Measurements from ENCODE around the gene ATP13A3. TPM values are rescaled to one million over a fixed set of nuclear protein-coding genes. Genes with fewer than 3 reads are reported as not detected.

ATP13A3 gene
- total RNA-seq, 1 donor from 2014 or later, result 171 TPM

DNA sequence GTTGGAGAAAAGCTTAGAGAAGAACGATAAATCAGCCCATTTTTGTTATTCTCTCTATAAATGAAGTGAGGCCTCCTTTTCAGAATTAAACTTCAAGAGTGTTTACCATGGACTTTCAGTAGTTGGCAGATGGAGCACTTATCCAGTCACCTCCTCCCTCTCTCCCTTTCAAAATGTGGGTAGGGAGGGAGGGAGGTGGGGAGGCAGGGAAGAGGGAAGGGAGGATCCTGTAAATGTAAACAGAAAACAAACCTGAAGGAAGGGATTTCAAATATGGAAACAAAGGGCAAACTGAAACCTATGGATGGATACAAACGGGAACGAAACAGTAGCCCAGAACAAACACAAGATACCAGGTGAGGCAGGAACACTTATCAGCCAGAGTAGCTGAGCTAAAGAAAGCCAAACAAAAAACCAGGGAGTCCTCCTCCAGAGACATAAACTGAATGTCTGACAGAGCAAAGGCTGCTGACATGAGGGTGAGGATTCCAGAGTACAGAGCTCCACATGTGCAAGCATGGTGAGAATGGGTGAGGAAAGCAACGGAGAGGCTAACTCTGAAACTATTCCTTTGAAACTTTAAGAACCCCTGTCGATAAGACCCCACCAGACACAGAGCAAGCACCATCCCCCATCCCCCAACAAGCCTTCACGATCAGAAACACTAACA, 46.8 kb downstream of the ATP13A3 start:
- TF ChIP-seq, protein P1, sequence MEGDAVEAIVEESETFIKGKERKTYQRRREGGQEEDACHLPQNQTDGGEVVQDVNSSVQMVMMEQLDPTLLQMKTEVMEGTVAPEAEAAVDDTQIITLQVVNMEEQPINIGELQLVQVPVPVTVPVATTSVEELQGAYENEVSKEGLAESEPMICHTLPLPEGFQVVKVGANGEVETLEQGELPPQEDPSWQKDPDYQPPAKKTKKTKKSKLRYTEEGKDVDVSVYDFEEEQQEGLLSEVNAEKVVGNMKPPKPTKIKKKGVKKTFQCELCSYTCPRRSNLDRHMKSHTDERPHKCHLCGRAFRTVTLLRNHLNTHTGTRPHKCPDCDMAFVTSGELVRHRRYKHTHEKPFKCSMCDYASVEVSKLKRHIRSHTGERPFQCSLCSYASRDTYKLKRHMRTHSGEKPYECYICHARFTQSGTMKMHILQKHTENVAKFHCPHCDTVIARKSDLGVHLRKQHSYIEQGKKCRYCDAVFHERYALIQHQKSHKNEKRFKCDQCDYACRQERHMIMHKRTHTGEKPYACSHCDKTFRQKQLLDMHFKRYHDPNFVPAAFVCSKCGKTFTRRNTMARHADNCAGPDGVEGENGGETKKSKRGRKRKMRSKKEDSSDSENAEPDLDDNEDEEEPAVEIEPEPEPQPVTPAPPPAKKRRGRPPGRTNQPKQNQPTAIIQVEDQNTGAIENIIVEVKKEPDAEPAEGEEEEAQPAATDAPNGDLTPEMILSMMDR (IDR thresholded peaks at IDR 0.05; ENCODE audit: insufficient read depth, low read length, severe bottlenecking), result no peak
- DNase-seq (ENCODE audit: low read depth) (no peak), FAIRE-seq (peak; percentile 55)
- Histone ChIP-seq H3K4me3 (ENCODE audit: low read depth, low read length) (no peak overlapping the region), H3K36me3 (ENCODE audit: control insufficient read depth, insufficient read depth, low read length) (peaks cover 8% of the 10 kb centered on the region), H3K27me3 (ENCODE audit: control insufficient read depth, insufficient read depth, low read length) (no peaks in the 10 kb centered on the region)

DNA sequence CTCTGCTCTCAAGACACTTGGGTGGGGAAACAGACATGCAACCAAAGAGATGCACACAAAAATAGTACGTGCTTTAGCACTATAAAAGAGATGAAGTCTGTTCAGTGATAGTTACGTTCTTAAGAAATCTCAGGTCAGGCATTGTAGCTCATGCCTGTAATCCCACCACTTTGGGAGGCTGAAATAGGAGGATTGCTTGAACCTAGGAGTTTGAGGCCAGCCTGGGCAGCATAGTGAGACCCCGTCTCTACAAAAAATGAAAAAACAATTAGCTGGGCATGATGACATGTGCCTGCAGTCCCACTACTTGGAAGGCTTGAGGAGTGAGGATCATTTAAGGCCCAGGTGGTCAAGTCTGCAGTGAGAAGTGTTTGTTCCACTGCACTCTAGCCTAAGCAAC, 52.3 kb downstream of the ATP13A3 start:
- FAIRE-seq, result no peak
- no peak overlapping the region for H3K4me3 ChIP-seq (ENCODE audit: low read depth, low read length)
- no peak for DNase-seq (ENCODE audit: low read depth)
- peaks cover 10% of the 10 kb centered on the region for H3K36me3 ChIP-seq (ENCODE audit: control insufficient read depth, insufficient read depth, low read length)
- H3K27me3 ChIP-seq (ENCODE audit: control insufficient read depth, insufficient read depth, low read length), result no peaks in the 10 kb centered on the region
- TF ChIP-seq, protein P1 (IDR thresholded peaks at IDR 0.05; ENCODE audit: insufficient read depth, low read length, severe bottlenecking), result no peak

DNA sequence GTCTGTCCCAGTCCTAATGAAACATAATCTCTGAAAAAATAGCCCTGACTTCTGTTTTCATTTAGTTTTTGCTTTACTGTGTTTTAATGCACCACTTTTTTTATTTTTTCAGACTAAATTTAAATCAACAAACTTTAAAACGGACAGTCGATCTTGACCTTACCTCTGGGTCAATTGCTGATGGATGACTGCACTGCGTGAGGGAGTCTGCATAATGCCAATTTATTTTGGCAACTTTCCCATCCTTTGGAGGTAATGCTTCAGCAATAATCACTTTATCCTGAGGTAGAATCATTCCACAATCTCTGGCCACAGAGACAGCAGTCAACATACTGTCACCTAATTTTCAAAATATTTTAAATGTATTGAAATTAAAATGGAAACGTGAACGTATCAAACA, 55.2 kb downstream of the ATP13A3 start:
- TF ChIP-seq, protein P1 (IDR thresholded peaks at IDR 0.05; ENCODE audit: insufficient read depth, low read length, severe bottlenecking), result no peak
- Histone ChIP-seq H3K27me3 (ENCODE audit: control insufficient read depth, insufficient read depth, low read length) (no peaks in the 10 kb centered on the region), H3K36me3 (ENCODE audit: control insufficient read depth, insufficient read depth, low read length) (peaks cover 11% of the 10 kb centered on the region), H3K4me3 (ENCODE audit: low read depth, low read length) (no peak overlapping the region)
- no peak for FAIRE-seq
- DNase-seq (ENCODE audit: low read depth), result no peak

DNA sequence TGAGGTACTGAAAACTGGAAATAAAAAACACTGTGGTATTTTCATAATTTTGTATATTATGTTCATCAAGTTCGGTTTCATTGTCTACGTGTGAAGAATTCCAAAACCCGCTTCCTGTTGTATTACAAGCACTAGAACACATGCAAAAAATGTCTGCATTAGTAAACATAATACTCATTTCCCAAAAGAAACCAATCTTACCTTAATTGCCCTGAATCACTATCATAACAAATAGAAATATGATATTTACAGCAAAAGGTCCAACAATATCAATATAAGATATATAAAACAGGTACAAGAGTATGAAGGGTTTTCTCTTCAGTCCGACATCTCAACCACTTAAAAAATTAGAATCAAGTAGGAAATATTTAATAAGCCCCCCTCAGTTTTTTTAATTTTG, 61.4 kb downstream of the ATP13A3 start:
- no peak overlapping the region for H3K4me3 ChIP-seq (ENCODE audit: low read depth, low read length)
- TF ChIP-seq, protein P1 (IDR thresholded peaks at IDR 0.05; ENCODE audit: insufficient read depth, low read length, severe bottlenecking), result no peak

DNA sequence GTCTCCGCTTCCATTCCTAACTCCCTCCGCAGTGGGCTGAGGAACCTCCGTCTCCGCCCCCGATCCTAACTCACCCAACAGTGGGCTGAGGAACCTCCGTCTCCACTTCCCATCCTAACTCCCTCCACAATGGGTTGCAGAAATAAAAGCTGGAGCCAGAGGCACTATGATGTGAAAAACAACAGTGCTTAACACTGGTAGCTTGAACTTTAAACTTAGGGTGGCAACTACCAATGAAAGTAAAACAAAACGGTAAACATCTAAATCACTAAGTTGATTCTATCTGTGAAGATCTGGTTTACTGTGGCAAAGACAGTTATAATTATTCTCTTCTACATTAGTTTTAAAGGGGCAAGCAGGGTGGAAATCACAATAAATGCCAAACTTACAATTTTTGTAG, 61.8 kb downstream of the ATP13A3 start:
- FAIRE-seq (no peak), DNase-seq (ENCODE audit: low read depth) (no peak)
- peaks cover 13% of the 10 kb centered on the region for H3K36me3 ChIP-seq (ENCODE audit: control insufficient read depth, insufficient read depth, low read length)

More for the DNA sequence above, 61.4 kb downstream of the ATP13A3 start:
- Histone ChIP-seq H3K27me3 (ENCODE audit: control insufficient read depth, insufficient read depth, low read length) (no peaks in the 10 kb centered on the region), H3K36me3 (ENCODE audit: control insufficient read depth, insufficient read depth, low read length) (peaks cover 12% of the 10 kb centered on the region)
- FAIRE-seq (no peak), DNase-seq (ENCODE audit: low read depth) (no peak)

More for the DNA sequence above, 61.8 kb downstream of the ATP13A3 start:
- Histone ChIP-seq H3K4me3 (ENCODE audit: low read depth, low read length) (no peak overlapping the region), H3K27me3 (ENCODE audit: control insufficient read depth, insufficient read depth, low read length) (no peaks in the 10 kb centered on the region)
- TF ChIP-seq, protein P1 (IDR thresholded peaks at IDR 0.05; ENCODE audit: insufficient read depth, low read length, severe bottlenecking), result no peak
